Stimulated activated CD8-positive, alpha-beta memory T cell treated with anti-CD3 and anti-CD28 coated beads, Interleukin-4, amount 100 ng/mL, for 4 hours (primary cell): ENCODE measurements around the gene POLR1F.

Experiments used
- DNase-seq, 2 donors: peaks; one replicate each; pipeline ENCODE4 v3.0.0-alpha.2; 2020; ENCODE audit warnings: low read depth in 2 of 2, low spot score in 1 of 2

POLR1F gene

DNA sequence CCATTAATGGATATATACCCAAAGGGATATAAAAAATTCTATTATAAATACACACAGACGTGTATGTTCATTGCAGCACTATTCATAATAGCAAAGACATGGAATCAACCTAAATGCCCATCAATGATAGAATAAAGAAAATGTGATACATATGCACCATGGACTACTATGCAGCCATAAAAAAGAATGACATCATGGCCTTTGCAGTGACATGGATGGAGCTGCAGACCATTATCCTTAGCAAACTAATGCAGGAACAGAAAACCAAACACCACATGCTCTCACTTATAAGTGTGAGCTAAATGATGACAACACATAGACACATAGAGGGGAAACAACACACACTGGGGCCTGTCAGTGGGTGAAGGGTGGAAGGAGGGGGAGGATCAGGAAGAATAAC is 33.0 kb downstream of the POLR1F start:
- no peak for DNase-seq

DNA sequence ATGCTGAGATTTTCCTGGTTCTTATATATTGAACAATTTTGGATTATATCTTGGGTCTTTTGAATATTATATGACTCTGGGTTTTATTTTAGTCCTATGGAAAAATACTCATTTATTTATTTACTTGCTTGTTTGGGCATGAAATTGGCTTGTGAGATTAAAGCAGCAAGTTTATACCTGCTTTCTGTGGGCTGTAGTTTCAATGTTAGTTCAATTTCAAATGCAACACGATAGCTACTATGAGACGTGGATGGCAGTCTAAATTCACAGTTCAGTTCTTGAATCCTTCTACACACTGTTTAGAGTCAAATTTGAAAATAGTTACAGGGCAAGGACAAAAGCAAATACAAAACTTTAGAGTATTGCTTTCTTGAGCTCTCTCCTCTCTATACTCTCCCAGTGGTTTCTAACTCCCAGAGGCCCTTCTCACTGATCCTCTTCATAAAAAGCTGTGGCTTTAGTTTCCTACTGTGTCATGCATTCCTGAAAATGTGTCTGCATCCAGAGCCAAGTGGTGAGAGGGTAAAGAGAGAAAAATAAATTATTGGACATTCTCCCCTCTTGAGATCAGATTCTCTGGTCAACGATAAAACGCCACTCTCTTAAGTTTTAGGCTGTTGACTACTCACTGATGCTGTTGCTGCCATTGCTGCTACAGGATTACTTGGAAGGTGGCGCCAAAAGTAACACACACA is 34.4 kb downstream of the POLR1F start:
- no peak for DNase-seq

DNA sequence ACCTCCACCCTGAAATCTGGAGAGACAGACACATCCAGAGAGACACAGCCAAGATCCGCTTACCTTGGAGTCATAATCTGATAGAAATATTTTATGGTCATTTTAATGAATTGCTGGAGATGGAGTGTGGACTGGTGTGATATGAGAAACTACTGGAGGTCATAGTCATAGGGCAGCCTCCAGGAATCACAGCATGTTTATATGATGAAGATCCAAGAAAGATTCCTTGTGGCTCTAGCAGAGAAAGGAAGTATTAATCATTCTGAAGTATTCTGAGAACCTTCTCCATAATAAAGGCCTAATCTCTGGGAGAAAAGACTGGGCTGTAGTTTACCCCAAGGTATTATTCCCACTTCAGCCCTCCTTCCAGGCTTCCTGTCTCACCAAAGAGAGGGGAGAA is 38.0 kb downstream of the POLR1F start:
- no peak for DNase-seq

DNA sequence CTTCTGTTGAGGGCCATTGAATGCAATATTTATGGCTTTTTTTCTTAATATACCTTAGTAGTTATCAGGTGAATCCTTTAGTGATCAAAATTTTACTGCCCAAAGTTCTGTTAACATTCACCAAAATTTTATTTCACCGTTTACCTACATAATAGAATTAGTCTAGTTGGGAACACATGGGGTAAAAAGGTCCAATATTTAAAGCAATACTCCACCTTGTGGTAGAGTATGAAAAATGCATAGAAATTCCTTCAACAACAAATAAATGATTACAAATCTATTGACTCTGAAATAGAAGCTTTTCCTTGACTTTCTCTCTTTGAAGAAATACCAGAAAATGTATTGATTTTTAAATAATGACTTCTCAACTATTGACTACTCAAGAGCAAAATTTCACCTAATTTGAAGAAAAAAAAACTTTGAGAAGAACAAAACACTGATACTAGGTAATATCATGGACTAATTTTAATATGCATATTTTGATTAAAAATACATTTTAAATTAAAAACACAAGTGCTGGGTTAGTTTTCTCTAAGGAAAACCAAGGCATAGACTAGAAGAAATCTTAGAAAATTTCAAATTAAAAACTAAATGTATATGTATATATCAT is 43.3 kb downstream of the POLR1F start:
- no peak for DNase-seq

DNA sequence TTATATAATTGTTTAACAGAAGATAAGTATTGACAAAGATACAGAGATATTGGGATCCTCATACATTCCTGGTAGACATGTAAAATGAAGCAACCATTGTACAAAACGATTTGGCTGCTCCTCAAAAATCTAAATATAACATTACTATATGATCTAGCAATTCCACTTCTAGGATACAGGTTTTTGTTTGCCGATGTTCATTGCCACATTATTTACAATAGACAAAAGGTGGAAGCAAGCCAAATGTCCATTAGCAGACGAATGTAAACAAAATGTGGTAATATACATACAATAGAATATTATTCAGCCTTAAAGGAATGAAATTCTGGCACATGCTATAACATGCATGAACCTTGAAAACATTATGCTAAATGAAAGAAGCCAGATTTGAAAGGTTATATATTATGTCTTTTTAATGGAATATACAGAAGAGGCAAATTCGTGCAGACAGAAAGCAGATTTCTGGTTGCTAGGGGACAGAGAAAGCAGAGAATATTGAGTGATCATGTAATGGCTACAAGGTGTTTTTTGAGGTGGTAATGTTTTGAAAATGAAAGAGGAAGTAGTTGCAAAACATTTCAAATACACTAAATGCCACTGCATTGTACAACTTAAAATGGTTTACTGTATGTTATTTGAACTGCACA is 44.9 kb downstream of the POLR1F start:
- no peak for DNase-seq

DNA sequence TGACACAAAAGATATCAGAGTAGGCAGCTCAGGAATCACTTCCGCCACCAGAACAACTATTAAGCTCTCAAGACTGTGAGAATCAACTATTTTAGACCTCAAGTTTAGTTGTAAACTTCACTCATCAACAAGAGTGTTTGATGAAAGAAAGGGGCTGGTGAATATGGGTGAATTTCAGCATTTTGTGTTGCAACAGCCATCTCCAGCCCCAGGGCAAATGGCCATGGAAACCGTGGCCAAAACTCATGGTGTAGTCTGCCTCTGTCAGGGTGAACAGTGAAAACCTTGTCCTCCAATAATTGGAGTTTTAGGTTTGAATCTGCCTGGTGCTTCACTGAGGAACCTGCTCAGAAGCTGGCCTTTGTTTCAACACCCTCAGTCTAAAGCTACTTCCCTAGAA is 60.0 kb downstream of the POLR1F start:
- no peak for DNase-seq
